Endothelial cell of umbilical vein (primary cell): ENCODE measurements around the gene CTXND1. TPM values are rescaled to one million over a fixed set of nuclear protein-coding genes. Genes with fewer than 3 reads are reported as not detected.

Source experiments
- BruUV-seq: library from RNA; stranded (reverse); fragments of 400-500 nt; replicated peaks from 2 replicates; lab custom pipeline; 2021; lab: Mats Ljungman, UMichigan
- CTCF ChIA-PET: fragments of 300-600, 350-600 bp; sonication (Branson Sonifier 250); formaldehyde crosslinking; loops from one replicate; lab custom pipeline; 2021; ENCODE audit warnings: antibody characterized with exemption, inconsistent platforms; lab: Charles Lee
- POLR2A ChIA-PET: fragments of 300-600, 350-600 bp; sonication (Branson Sonifier 250); formaldehyde crosslinking; loops from one replicate; lab custom pipeline; 2021; ENCODE audit warnings: antibody characterized with exemption, inconsistent platforms; lab: Charles Lee
- DNase-seq: peaks from one replicate; pipeline ENCODE4 v3.0.0-alpha.2; 2011; ENCODE audit warnings: low read depth, low spot score
- FAIRE-seq: peaks from 2 replicates; lab custom pipeline; 2011; peaks lifted over from hg19 to GRCh38; lab: Jason Lieb, UNC
- H2AFZ ChIP-seq: 2 replicates; pipeline ENCODE4 v1.6.0; 2012; ENCODE audit warnings: low read depth, low read length, control low read depth, inconsistent platforms
- H3K27ac ChIP-seq: 2 replicates; pipeline ENCODE4 v1.5.1; 2011; ENCODE audit warnings: low read depth, mild to moderate bottlenecking, control low read depth, low read length, moderate library complexity; ENCODE audit not compliant: insufficient read depth
- H3K27me3 ChIP-seq, 2 experiments: 2 replicates each; pipeline versions ENCODE4 v1.6.0 to v1.6.1; 2011; ENCODE audit warnings: low read length in 2 of 2, mixed read lengths in 1 of 2; ENCODE audit not compliant: control insufficient read depth in 2 of 2, insufficient read depth in 2 of 2
- H3K36me3 ChIP-seq, 2 experiments: 2 replicates in 1 of 2; 3 replicates in 1 of 2; pipeline ENCODE4 v1.5.1; 2011; ENCODE audit warnings: low read length in 2 of 2, mild to moderate bottlenecking in 1 of 2, moderate library complexity in 1 of 2; ENCODE audit not compliant: control insufficient read depth in 2 of 2, insufficient read depth in 2 of 2; ENCODE audit errors: extremely low read depth in 1 of 2
- H3K4me1 ChIP-seq: 3 replicates; pipeline ENCODE4 v1.5.1; 2011; ENCODE audit warnings: mild to moderate bottlenecking, low read length; ENCODE audit not compliant: control insufficient read depth, insufficient read depth; ENCODE audit errors: extremely low read depth
- H3K4me2 ChIP-seq: 2 replicates; pipeline ENCODE4 v1.6.1; 2011; ENCODE audit warnings: low read length, control low read depth, mixed read lengths; ENCODE audit not compliant: insufficient read depth
- H3K4me3 ChIP-seq, 3 experiments: fragments of 200-600 bp in 1 of 3; sonication (generic), shearing (Covaris generic) in 1 of 3; replicated peaks in 1 of 3; 2 replicates each; pipeline ENCODE4 v1.5.1; 2011 to 2016; ENCODE audit warnings: control low read depth in 3 of 3, low read length in 3 of 3, mild to moderate bottlenecking in 2 of 3, inconsistent platforms in 1 of 3, low read depth in 1 of 3, moderate library complexity in 1 of 3; ENCODE audit not compliant: insufficient read depth in 1 of 3
- H3K79me2 ChIP-seq: 2 replicates; pipeline ENCODE4 v1.6.0; 2012; ENCODE audit warnings: low read length, inconsistent platforms; ENCODE audit not compliant: control insufficient read depth, insufficient read depth
- H3K9ac ChIP-seq: replicated peaks from 2 replicates; pipeline ENCODE3; 2011; ENCODE audit warnings: low read length, control low read depth; ENCODE audit not compliant: insufficient read depth; ENCODE audit errors: extremely low read depth
- H3K9me1 ChIP-seq: replicated peaks from 3 replicates; pipeline ENCODE4 v1.6.0; 2011; ENCODE audit warnings: mild to moderate bottlenecking, low read length; ENCODE audit not compliant: control insufficient read depth, insufficient read depth; ENCODE audit errors: extremely low read depth
- H3K9me3 ChIP-seq: replicated peaks from 2 replicates; pipeline ENCODE4 v1.5.1; 2012; ENCODE audit warnings: low read length, inconsistent platforms; ENCODE audit not compliant: control insufficient read depth, insufficient read depth
- H4K20me1 ChIP-seq: replicated peaks from 2 replicates; pipeline ENCODE3; 2011; ENCODE audit warnings: mild to moderate bottlenecking, low read length; ENCODE audit not compliant: control insufficient read depth, insufficient read depth; ENCODE audit errors: extremely low read depth
- CTCF ChIP-seq, 2 donors: IDR thresholded peaks; 1 replicate in 1 of 2; 2 replicates in 1 of 2; pipeline ENCODE4 v1.5.1; 2011; ENCODE audit warnings: low read length in 2 of 2, mild to moderate bottlenecking in 2 of 2, moderate library complexity in 2 of 2, control low read depth in 1 of 2, inconsistent platforms in 1 of 2, low read depth in 1 of 2; ENCODE audit not compliant: insufficient read depth in 1 of 2; ENCODE audit errors: extremely low read depth in 1 of 2
- EZH2 ChIP-seq: IDR thresholded peaks from 2 replicates; pipeline ENCODE4 v1.6.1; 2012; ENCODE audit warnings: borderline replicate concordance, low read depth, mild to moderate bottlenecking, moderate library complexity, low read length, inconsistent platforms; ENCODE audit not compliant: severe bottlenecking
- FOS ChIP-seq: IDR thresholded peaks from 2 replicates; pipeline ENCODE4 v1.6.1; 2011; ENCODE audit warnings: mild to moderate bottlenecking, low read length, moderate library complexity, borderline replicate concordance; ENCODE audit not compliant: insufficient read depth
- MYC ChIP-seq: IDR thresholded peaks from one replicate; pipeline ENCODE4 v1.6.1; 2011; ENCODE audit warnings: mild to moderate bottlenecking, low read depth, low read length
- POLR2AphosphoS5 ChIP-seq: IDR thresholded peaks from 2 replicates; pipeline ENCODE4 v1.6.1; 2012; ENCODE audit warnings: low read depth, mild to moderate bottlenecking, control low read depth, low read length, moderate library complexity; ENCODE audit not compliant: insufficient read depth
- dilution Hi-C: fragments of 300-500 bp; cut with MboI; formaldehyde crosslinking; loops from one replicate; pipeline ENCODE4 v1.15.0; 2019; ENCODE audit warnings: low sequenced_read_pairs; ENCODE audit not compliant: extremely low pct_ligation_motif_present
- intact Hi-C: fragments of 100-400 bp; cut with micrococcal nuclease; formaldehyde crosslinking; loops from one replicate; pipeline ENCODE4 v1.10.0; 2022
- polyA plus RNA-seq, 4 experiments: library from polyadenylated mRNA; depleted of rRNA in 3 of 4; stranded (reverse) in 3 of 4; unstranded in 1 of 4; fragments of >200 nt; gene quantifications; 2 replicates each; pipeline versions ENCODE4 v1.2.1 to v1.2.3, GENCODE V29; 2011 to 2012; ENCODE audit warnings: missing spikeins in 1 of 4
- total RNA-seq: library from RNA; stranded (reverse); gene quantifications from 2 replicates; pipeline ENCODE4 v1.2.3, GENCODE V29; 2021

CTXND1 gene
- total and polyA plus RNA-seq, 2 donors (not counting 3 experiments of a cell fraction or from before 2014, with no cell fraction given) = not detected

- FAIRE-seq = peak; percentile 89
- H3K9ac ChIP-seq = no peak overlapping the region
- no peaks in the 10 kb centered on the region for H3K27me3 ChIP-seq
- CTCF ChIA-PET = interaction anchor here (0.6 to 4.8 kb wide), 33 partner anchors 8 to 840 kb away, joined by 3 to 31 read pairs (median 5); partner anchors contain the start of genes FAH and ZFAND6
- no peaks in the 10 kb centered on the region for H3K9me3 ChIP-seq
- no TSS peak for BruUV-seq
- H3K79me2 ChIP-seq = no peaks in the 10 kb centered on the region
- no peak overlapping the region for H3K4me2 ChIP-seq
- intact Hi-C loops = loop anchor here (1.0 to 10.0 kb wide), 9 partner anchors 22 to 788 kb away; partner anchors contain the start of genes MTHFS and ZFAND6
- TF ChIP-seq POLR2AphosphoS5 (no peak), CTCF (IDR thresholded peaks at IDR 0.05; ENCODE audit: extremely low read depth in 1 of 2, insufficient read depth in 1 of 2, low read depth in 1 of 2, low read length in 2 of 2) (peak; percentile 75 to 82)
- H4K20me1 ChIP-seq = no peaks in the 10 kb centered on the region
- dilution Hi-C loops = no loop called here
- H3K27ac ChIP-seq = no peak overlapping the region
- no peak overlapping the region for H3K4me3 ChIP-seq
- H3K4me1 ChIP-seq = peaks cover 3% of the 10 kb centered on the region
- POLR2A ChIA-PET = interaction anchor here (1.1 kb wide), 1 partner anchor 99 kb away, joined by 3 read pairs; no protein-coding TSS in a partner anchor
- peak; percentile 58 for DNase-seq
- H3K9me1 ChIP-seq = no peaks in the 10 kb centered on the region
- no peak overlapping the region for H2AFZ ChIP-seq
- H3K36me3 ChIP-seq = no peaks in the 10 kb centered on the region
Observed at GRCh38 chr15:80173022-80173759, 78.8 kb downstream of the CTXND1 start.

- Histone ChIP-seq H3K36me3 (no peaks in the 10 kb centered on the region), H3K4me3 (no peak overlapping the region), H3K9me1 (no peaks in the 10 kb centered on the region), H4K20me1 (no peaks in the 10 kb centered on the region), H3K27me3 (no peaks in the 10 kb centered on the region), H3K79me2 (no peaks in the 10 kb centered on the region), H3K9me3 (no peaks in the 10 kb centered on the region), H3K4me2 (no peak overlapping the region), H2AFZ (no peak overlapping the region), H3K27ac (no peak overlapping the region), H3K4me1 (peaks cover 3% of the 10 kb centered on the region), H3K9ac (no peak overlapping the region)
- ChIA-PET CTCF (interaction anchor here (0.8 to 4.8 kb wide), 18 partner anchors 9 to 839 kb away, joined by 3 to 31 read pairs (median 8); partner anchors contain the start of genes FAH and ZFAND6), POLR2A (interaction anchor here (1.1 kb wide), 1 partner anchor 98 kb away, joined by 3 read pairs; no protein-coding TSS in a partner anchor)
- intact Hi-C loops = loop anchor here (2.0 to 10.0 kb wide), 6 partner anchors 80 to 788 kb away; partner anchors contain the start of gene MTHFS
- DNase-seq (no peak), FAIRE-seq (no peak)
- no TSS peak for BruUV-seq
- TF ChIP-seq EZH2 (no peak), FOS (no peak), MYC (no peak)
- dilution Hi-C loops = no loop called here
Observed at GRCh38 chr15:80172401-80172800, 79.6 kb downstream of the CTXND1 start.
